KMS-11 (cell line): Measurements from ENCODE around the gene CSMD2.

Source experiments
- H2AFZ ChIP-seq: fragments of 200-600 bp; sonication (generic); 2 replicates; pipeline ENCODE4 v1.6.1; 2016; ENCODE audit warnings: antibody characterized with exemption, mixed run types, low read depth
- H3K27ac ChIP-seq: fragments of 200-600 bp; sonication (generic); 2 replicates; pipeline ENCODE4 v1.6.1; 2016; ENCODE audit warnings: mild to moderate bottlenecking, mixed run types
- H3K27me3 ChIP-seq: fragments of 200-600 bp; sonication (generic); 2 replicates; pipeline ENCODE4 v1.6.1; 2017; ENCODE audit warnings: mild to moderate bottlenecking, low read depth, mixed run types, moderate library complexity; ENCODE audit not compliant: insufficient read depth
- H3K36me3 ChIP-seq: fragments of 200-600 bp; sonication (generic); 2 replicates; pipeline ENCODE4 v1.6.1; 2017; ENCODE audit warnings: mild to moderate bottlenecking, mixed run types; ENCODE audit not compliant: insufficient read depth
- H3K4me1 ChIP-seq: fragments of 200-600 bp; sonication (generic); 2 replicates; pipeline ENCODE4 v1.6.1; 2016; ENCODE audit warnings: mild to moderate bottlenecking, low read depth, mixed run types; ENCODE audit not compliant: poor library complexity, severe bottlenecking
- H3K4me2 ChIP-seq: fragments of 200-600 bp; sonication (generic); 2 replicates; pipeline ENCODE4 v1.7.0; 2016; ENCODE audit warnings: mild to moderate bottlenecking, mixed run types
- H3K4me3 ChIP-seq: fragments of 200-600 bp; sonication (generic); IDR thresholded peaks from 2 replicates; pipeline ENCODE4 v1.6.1; 2017; ENCODE audit warnings: low read depth, low read length, mixed read lengths; ENCODE audit not compliant: insufficient read depth
- H3K79me2 ChIP-seq: fragments of 200-600 bp; sonication (generic); 2 replicates; pipeline ENCODE4 v1.6.1; 2016; ENCODE audit warnings: low read depth, mixed run types; ENCODE audit not compliant: insufficient read depth
- H3K9ac ChIP-seq: fragments of 200-600 bp; sonication (generic); 2 replicates; pipeline ENCODE4 v1.6.1; 2016; ENCODE audit warnings: mild to moderate bottlenecking, mixed run types
- H4K20me1 ChIP-seq: fragments of 200-600 bp; sonication (generic); 2 replicates; pipeline ENCODE4 v1.6.1; 2016; ENCODE audit warnings: mild to moderate bottlenecking, mixed run types; ENCODE audit not compliant: insufficient read depth
- CTCF ChIP-seq: fragments of 200-600 bp; sonication (generic); conservative IDR thresholded peaks from 2 replicates; pipeline ENCODE4 v1.6.1; 2017; ENCODE audit warnings: low read depth, mild to moderate bottlenecking, antibody characterized with exemption, low read length, moderate library complexity, mixed read lengths

The CSMD2 gene

GRCh38 chr1:33762109-33762830, 402.8 kb downstream of the CSMD2 start:
- H3K27me3 ChIP-seq: no peaks in the 10 kb centered on the region
- no peak overlapping the region for H3K4me2 ChIP-seq
- no peaks in the 10 kb centered on the region for H3K36me3 ChIP-seq
- no peaks in the 10 kb centered on the region for H4K20me1 ChIP-seq
- H3K79me2 ChIP-seq: no peaks in the 10 kb centered on the region
- no peak overlapping the region for H3K4me3 ChIP-seq
- H3K27ac ChIP-seq: no peak overlapping the region
- no peak overlapping the region for H2AFZ ChIP-seq
- no peak overlapping the region for H3K9ac ChIP-seq
- TF ChIP-seq CTCF: no peak
- H3K4me1 ChIP-seq: no peaks in the 10 kb centered on the region

GRCh38 chr1:33758698-33759097, 406.3 kb downstream of the CSMD2 start:
- Histone ChIP-seq H3K36me3 (no peaks in the 10 kb centered on the region), H3K4me3 (no peak overlapping the region), H3K4me2 (no peak overlapping the region), H3K27me3 (no peaks in the 10 kb centered on the region), H3K27ac (no peak overlapping the region), H3K79me2 (no peaks in the 10 kb centered on the region), H3K4me1 (no peaks in the 10 kb centered on the region), H3K9ac (no peak overlapping the region), H4K20me1 (no peaks in the 10 kb centered on the region), H2AFZ (no peak overlapping the region)
- TF ChIP-seq CTCF: no peak

GRCh38 chr1:33753087-33753856, 411.8 kb downstream of the CSMD2 start:
- Histone ChIP-seq H3K4me1 (no peaks in the 10 kb centered on the region), H3K9ac (no peak overlapping the region)
- no peak for TF ChIP-seq CTCF

GRCh38 chr1:33745942-33746341, 419.1 kb downstream of the CSMD2 start:
- H3K27me3 ChIP-seq: no peaks in the 10 kb centered on the region
- H3K4me2 ChIP-seq: no peak overlapping the region
- no peak overlapping the region for H3K9ac ChIP-seq
- no peaks in the 10 kb centered on the region for H4K20me1 ChIP-seq
- H3K79me2 ChIP-seq: no peaks in the 10 kb centered on the region
- H3K4me1 ChIP-seq: no peaks in the 10 kb centered on the region
- H3K4me3 ChIP-seq: no peak overlapping the region
- no peak overlapping the region for H3K27ac ChIP-seq
- no peak for TF ChIP-seq CTCF
- no peak overlapping the region for H2AFZ ChIP-seq
- no peaks in the 10 kb centered on the region for H3K36me3 ChIP-seq

More at GRCh38 chr1:33753087-33753856, 411.8 kb downstream of the CSMD2 start:
- Histone ChIP-seq H4K20me1 (no peaks in the 10 kb centered on the region), H3K4me3 (no peak overlapping the region), H3K36me3 (no peaks in the 10 kb centered on the region), H2AFZ (no peak overlapping the region), H3K27me3 (no peaks in the 10 kb centered on the region), H3K27ac (no peak overlapping the region), H3K4me2 (no peak overlapping the region), H3K79me2 (no peaks in the 10 kb centered on the region)
